ENCODE measurements around the gene CATSPERB.
"Not testable (repeated sequence)": the region's sequence is repeated elsewhere in the genome, so short reads cannot be mapped to it uniquely, and the experiment has no call there.

CATSPERB gene

DNA sequence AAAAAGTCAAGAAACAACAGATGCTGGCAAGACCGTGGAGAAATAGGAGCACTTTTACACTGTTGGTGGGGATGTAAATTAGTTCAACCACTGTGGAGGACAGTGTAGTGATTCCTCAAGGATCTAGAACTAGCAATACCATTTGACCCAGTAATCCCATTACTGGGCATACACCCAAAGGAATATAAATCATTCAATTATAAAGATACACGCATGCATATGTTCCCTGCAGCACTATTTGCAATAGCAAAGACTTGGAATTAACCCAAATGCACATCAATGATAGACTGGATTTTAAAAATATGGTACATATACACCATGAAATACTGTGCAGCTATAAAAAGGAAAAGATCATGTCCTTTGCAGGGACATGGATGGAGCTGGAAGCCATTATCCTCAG, 18.0 kb upstream of the CATSPERB start:
- TF ChIP-seq, protein P1, sequence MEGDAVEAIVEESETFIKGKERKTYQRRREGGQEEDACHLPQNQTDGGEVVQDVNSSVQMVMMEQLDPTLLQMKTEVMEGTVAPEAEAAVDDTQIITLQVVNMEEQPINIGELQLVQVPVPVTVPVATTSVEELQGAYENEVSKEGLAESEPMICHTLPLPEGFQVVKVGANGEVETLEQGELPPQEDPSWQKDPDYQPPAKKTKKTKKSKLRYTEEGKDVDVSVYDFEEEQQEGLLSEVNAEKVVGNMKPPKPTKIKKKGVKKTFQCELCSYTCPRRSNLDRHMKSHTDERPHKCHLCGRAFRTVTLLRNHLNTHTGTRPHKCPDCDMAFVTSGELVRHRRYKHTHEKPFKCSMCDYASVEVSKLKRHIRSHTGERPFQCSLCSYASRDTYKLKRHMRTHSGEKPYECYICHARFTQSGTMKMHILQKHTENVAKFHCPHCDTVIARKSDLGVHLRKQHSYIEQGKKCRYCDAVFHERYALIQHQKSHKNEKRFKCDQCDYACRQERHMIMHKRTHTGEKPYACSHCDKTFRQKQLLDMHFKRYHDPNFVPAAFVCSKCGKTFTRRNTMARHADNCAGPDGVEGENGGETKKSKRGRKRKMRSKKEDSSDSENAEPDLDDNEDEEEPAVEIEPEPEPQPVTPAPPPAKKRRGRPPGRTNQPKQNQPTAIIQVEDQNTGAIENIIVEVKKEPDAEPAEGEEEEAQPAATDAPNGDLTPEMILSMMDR (IDR thresholded peaks at IDR 0.05; ENCODE audit: insufficient read depth, low read length, missing control alignments): no peak
- no peak overlapping the region for H3K4me3 ChIP-seq (ENCODE audit: low read depth, low read length)
- ChIA-PET POLR2A (no interaction called here), CTCF (no interaction called here)
- no peak for DNase-seq (ENCODE audit: low read depth, low spot score)

GRCh38 chr14:91748049-91748448, 16.2 kb upstream of the CATSPERB start:
- ChIA-PET POLR2A (no interaction called here), CTCF (no interaction called here)
- H3K4me3 ChIP-seq (ENCODE audit: low read depth, low read length): no peak overlapping the region
- no peak for DNase-seq (ENCODE audit: low read depth, low spot score)
- TF ChIP-seq, protein P1 (IDR thresholded peaks at IDR 0.05; ENCODE audit: insufficient read depth, low read length, missing control alignments): no peak

- no peak overlapping the region for H3K4me3 ChIP-seq (ENCODE audit: low read depth, low read length)
- ChIA-PET POLR2A (no interaction called here), CTCF (no interaction called here)
- DNase-seq (ENCODE audit: low read depth, low spot score): no peak
- TF ChIP-seq, protein P1 (IDR thresholded peaks at IDR 0.05; ENCODE audit: insufficient read depth, low read length, missing control alignments): no peak
Observed at GRCh38 chr14:91745344-91745743, 13.5 kb upstream of the CATSPERB start.

DNA sequence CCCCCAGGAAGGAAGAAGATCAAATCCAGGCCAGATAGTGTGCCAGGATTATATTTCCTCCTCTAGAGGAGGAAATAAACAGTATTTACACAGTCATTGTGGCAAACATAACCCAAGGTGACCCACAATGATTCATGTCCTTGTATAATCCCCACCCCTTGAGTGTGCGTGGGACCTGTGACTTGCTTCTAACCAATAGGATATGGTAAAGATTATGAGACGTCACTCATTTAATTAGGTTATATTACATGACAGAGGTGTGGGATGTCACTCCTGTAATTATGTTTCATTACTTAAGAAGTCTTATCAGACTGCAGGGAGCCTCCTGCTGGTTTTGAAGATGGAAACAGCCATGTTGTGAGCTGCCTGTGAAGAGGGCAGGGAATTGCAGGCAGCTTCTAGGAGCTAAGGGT, 12.2 kb upstream of the CATSPERB start:
- CTCF ChIA-PET: no interaction called here
- TF ChIP-seq, protein P1 (IDR thresholded peaks at IDR 0.05; ENCODE audit: insufficient read depth, low read length, missing control alignments): no peak
- POLR2A ChIA-PET: no interaction called here
- no peak overlapping the region for H3K4me3 ChIP-seq (ENCODE audit: low read depth, low read length)
- no peak for DNase-seq (ENCODE audit: low read depth, low spot score)

GRCh38 chr14:91743305-91743653, 11.4 kb upstream of the CATSPERB start:
- CTCF ChIA-PET: no interaction called here
- POLR2A ChIA-PET: no interaction called here
- TF ChIP-seq, protein P1 (IDR thresholded peaks at IDR 0.05; ENCODE audit: insufficient read depth, low read length, missing control alignments): no peak
- H3K4me3 ChIP-seq (ENCODE audit: low read depth, low read length): no peak overlapping the region
- DNase-seq (ENCODE audit: low read depth, low spot score): no peak

- POLR2A ChIA-PET: no interaction called here
- TF ChIP-seq, protein P1 (IDR thresholded peaks at IDR 0.05; ENCODE audit: insufficient read depth, low read length, missing control alignments): no peak
- CTCF ChIA-PET: no interaction called here
- H3K4me3 ChIP-seq (ENCODE audit: low read depth, low read length): no peak overlapping the region
- no peak for DNase-seq (ENCODE audit: low read depth, low spot score)
Observed at GRCh38 chr14:91742621-91743304, 10.9 kb upstream of the CATSPERB start.

DNA sequence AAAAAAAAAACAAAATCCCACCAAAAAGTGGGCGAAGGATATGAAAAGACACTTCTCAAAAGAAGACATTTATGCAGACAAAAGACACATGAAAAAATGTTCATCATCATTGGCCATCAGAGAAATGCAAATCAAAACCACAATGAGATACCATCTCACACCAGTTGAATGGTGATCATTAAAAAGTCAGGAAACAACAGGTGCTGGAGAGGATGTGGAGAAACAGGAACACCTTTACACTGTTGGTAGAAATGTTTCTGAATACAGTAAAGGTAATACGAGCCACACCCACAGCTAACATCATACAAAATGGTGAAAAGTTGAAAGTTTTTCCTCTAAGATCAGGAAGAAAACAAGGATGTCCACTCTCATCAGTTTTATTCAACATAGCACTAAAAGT, 8.0 kb upstream of the CATSPERB start:
- DNase-seq (ENCODE audit: low read depth, low spot score); POLR2A ChIA-PET; H3K4me3 ChIP-seq (ENCODE audit: low read depth, low read length); CTCF ChIA-PET: not testable (repeated sequence)
